ENCODE data around the gene EMC6. TPM values are rescaled to one million over a fixed set of nuclear protein-coding genes. Genes with fewer than 3 reads are reported as not detected.
A peak's percentile ranks its signal among the peaks of the same experiment; 100 is the strongest.

The EMC6 gene
- total and polyA plus RNA-seq, 2 of the 13 experiments (the other 11 are each of a cell fraction or from before 2014, with no cell fraction given): 45.1 to 47.7 TPM

- peak; percentile 51; the same call in 1 of the 2 replicates for TF ChIP-seq TFDP2 (CRISPR knock-in tag; IDR thresholded peaks at IDR 0.05)
- TF ChIP-seq ZNF597 (CRISPR knock-in tag; IDR thresholded peaks at IDR 0.05): no peak
- peak; percentile 57 for TF ChIP-seq POGZ (CRISPR knock-in tag; IDR thresholded peaks at IDR 0.05)
- TF ChIP-seq SRSF1 (optimal IDR thresholded peaks at IDR 0.05; ENCODE audit: low read depth, low read length): peak; percentile 37
- peak; percentile 79; the same call in 1 of the 2 replicates for TF ChIP-seq SIN3A (IDR thresholded peaks at IDR 0.05; ENCODE audit: borderline replicate concordance, low read depth, low read length)
- 0 out of 2 replicates have a peak, but pooled peaks have one; percentile 20 for TF ChIP-seq ZNF543 (CRISPR knock-in tag; IDR thresholded peaks at IDR 0.05)
- no peak for TF ChIP-seq HNF1A (IDR thresholded peaks at IDR 0.05; ENCODE audit: low read depth)
- no peak for TF ChIP-seq HNF1A (CRISPR knock-in tag; IDR thresholded peaks at IDR 0.05; ENCODE audit: borderline replicate concordance)
- no peak for TF ChIP-seq GLI4 (CRISPR knock-in tag; IDR thresholded peaks at IDR 0.05; ENCODE audit: borderline replicate concordance)
- TF ChIP-seq ZNF441 (CRISPR knock-in tag; IDR thresholded peaks at IDR 0.05; ENCODE audit: borderline replicate concordance): no peak
- TF ChIP-seq GRHL1 (CRISPR knock-in tag; conservative IDR thresholded peaks at IDR 0.05): no peak
- TF ChIP-seq ZNF282 (IDR thresholded peaks at IDR 0.05; ENCODE audit: partially characterized antibody): no peak
- TF ChIP-seq NCOA2 (CRISPR knock-in tag; IDR thresholded peaks at IDR 0.05): peak; percentile 9; the same call in 1 of the 2 replicates
- TF ChIP-seq SATB2 (CRISPR knock-in tag; IDR thresholded peaks at IDR 0.05): peak; percentile 68; the same call in 1 of the 2 replicates
- no peak; the same call in 1 of the 2 replicates for TF ChIP-seq NRL (CRISPR knock-in tag; IDR thresholded peaks at IDR 0.05; ENCODE audit: borderline replicate concordance)
- peak; percentile 52 for TF ChIP-seq ZNF749 (CRISPR knock-in tag; IDR thresholded peaks at IDR 0.05; ENCODE audit: borderline replicate concordance)
- peak; percentile 64; the same call in 1 of the 2 replicates for TF ChIP-seq SIN3B (IDR thresholded peaks at IDR 0.05; ENCODE audit: low read length)
- peak; percentile 83; the same call in 1 of the 2 replicates for TF ChIP-seq DZIP1 (CRISPR knock-in tag; IDR thresholded peaks at IDR 0.05)
Measured at GRCh38 chr17:3636154-3636907, 32.3 kb upstream of the EMC6 start, which contains the start of the genes CTNS and SHPK (continued).

All from HepG2 (cell line).